Measurements from ENCODE around the gene FRAS1. TPM values are rescaled to one million over a fixed set of nuclear protein-coding genes. Genes with fewer than 3 reads are reported as not detected.

Gene FRAS1
- total and polyA plus RNA-seq, 2 of the 8 experiments (the other 6 are each of a cell fraction or from before 2014, with no cell fraction given): 38.5 to 109 TPM

DNA sequence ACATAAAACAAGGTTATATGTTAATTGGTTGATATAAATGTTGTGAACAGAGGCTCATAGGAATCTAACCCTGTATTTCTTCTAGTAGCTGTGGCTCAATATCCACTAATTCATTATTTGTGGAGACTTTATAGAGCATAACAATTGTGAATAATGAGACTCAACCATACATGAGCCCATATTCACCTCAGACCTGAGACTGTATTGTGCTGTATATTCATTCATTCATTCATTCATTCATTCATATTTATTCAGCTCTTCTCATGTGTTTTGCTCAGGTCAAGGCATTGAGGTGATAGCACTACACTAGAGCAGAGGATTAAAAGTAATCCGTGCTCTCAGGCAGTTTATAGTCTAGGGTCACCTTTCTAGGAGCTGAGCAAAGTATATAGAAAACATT lies 470.0 kb downstream of the FRAS1 start:
- Histone ChIP-seq H3K27me3 (replicated peaks in 1 of 4; ENCODE audit: control insufficient read depth in 3 of 4, extremely low read depth in 1 of 4, insufficient read depth in 3 of 4, low read length in 3 of 4) (no peaks in the 10 kb centered on the region), H2BK15ac (ENCODE audit: low read length) (no peak overlapping the region), H2BK5ac (ENCODE audit: low read depth, low read length) (no peak overlapping the region), H3K23me2 (ENCODE audit: low read depth, low read length) (no peaks in the 10 kb centered on the region), H4K5ac (ENCODE audit: insufficient read length, low read depth, low read length) (no peak overlapping the region), H4K8ac (ENCODE audit: extremely low read depth, insufficient read depth, low read length) (no peak overlapping the region), H3K4me3 (ENCODE audit: extremely low read depth in 1 of 4, insufficient read depth in 2 of 4, low read depth in 3 of 4, low read length in 4 of 4) (no peak overlapping the region), H3K4me1 (replicated peaks in 1 of 4; ENCODE audit: control insufficient read depth in 3 of 4, insufficient read depth in 4 of 4, low read length in 3 of 4) (no peaks in the 10 kb centered on the region), H4K20me1 (replicated peaks in 1 of 2; ENCODE audit: control insufficient read depth in 1 of 2, insufficient read depth in 2 of 2, low read length in 2 of 2) (no peaks in the 10 kb centered on the region), H2BK20ac (ENCODE audit: low read length) (no peak overlapping the region), H3K23ac (ENCODE audit: insufficient read length) (no peak overlapping the region), H2AFZ (ENCODE audit: low read length) (no peak overlapping the region), H3K79me2 (ENCODE audit: control insufficient read depth in 1 of 2, insufficient read depth in 2 of 2, low read length in 2 of 2) (no peaks in the 10 kb centered on the region), H3K14ac (ENCODE audit: insufficient read length) (no peak overlapping the region), H3K4ac (replicated peaks; ENCODE audit: insufficient read length, low read depth, low read length) (no peak overlapping the region), H3K27ac (ENCODE audit: low read depth, low read length) (no peak overlapping the region), H3K9me3 (ENCODE audit: insufficient read depth in 2 of 2, low read depth in 1 of 2, low read length in 1 of 2) (no peaks in the 10 kb centered on the region), H3K36me3 (ENCODE audit: control insufficient read depth in 2 of 4, insufficient read depth in 4 of 4, low read length in 3 of 4) (peaks cover 5 to 64% (median 43%) of the 10 kb centered on the region in 4 experiments; a peak in 7 of 8 replicates), H2BK12ac (ENCODE audit: low read depth, low read length) (no peak overlapping the region), H3K18ac (ENCODE audit: extremely low read depth, low read length) (no peak overlapping the region), H3K4me2 (ENCODE audit: insufficient read depth in 1 of 2, low read depth in 2 of 2, low read length in 2 of 2) (no peak overlapping the region), H3K79me1 (ENCODE audit: low read depth, low read length) (no peaks in the 10 kb centered on the region), H2AK5ac (ENCODE audit: low read depth, low read length) (no peak overlapping the region), H4K91ac (replicated peaks; ENCODE audit: insufficient read length, low read length) (no peak overlapping the region), H2BK120ac (replicated peaks; ENCODE audit: low read depth, low read length) (no peak overlapping the region), H3K56ac (replicated peaks; ENCODE audit: insufficient read length, low read depth, low read length) (no peak overlapping the region), H3K9ac (replicated peaks in 1 of 4; ENCODE audit: extremely low read depth in 1 of 4, low read depth in 3 of 4, low read length in 3 of 4) (no peak overlapping the region)
- DNase-seq (ENCODE audit: low read depth in 1 of 2, low spot score in 2 of 2) (no peak), FAIRE-seq (no peak)
- 93% methylated on average over 1 of the region's 1 CpG; no CpG with 5 or more reads in 1 of the 2 experiments for WGBS, 2 experiments (ENCODE audit: extremely low coverage in 1 of 2, insufficient coverage in 1 of 2, insufficient read length in 1 of 2, insufficient replicate concordance in 2 of 2, low coverage in 1 of 2, low lambda C conversion rate in 2 of 2, missing lambda C conversion rate in 1 of 2)
- POLR2A ChIA-PET (ENCODE audit: partially characterized antibody): no interaction called here
- TF ChIP-seq TEAD4 (IDR thresholded peaks at IDR 0.05; ENCODE audit: low read depth, low read length) (no peak), SAP30 (IDR thresholded peaks at IDR 0.05; ENCODE audit: insufficient read depth, insufficient replicate concordance, low read length) (no peak), SUZ12 (IDR thresholded peaks at IDR 0.05; ENCODE audit: low read length) (no peak), POLR2AphosphoS5 (IDR thresholded peaks at IDR 0.05; ENCODE audit: low read depth, low read length) (no peak), NRF1 (IDR thresholded peaks at IDR 0.05; ENCODE audit: low read depth, low read length) (no peak), HDAC2 (IDR thresholded peaks at IDR 0.05; ENCODE audit: borderline replicate concordance in 1 of 2, low read depth in 2 of 2, low read length in 2 of 2) (no peak), CBX5 (IDR thresholded peaks at IDR 0.05; ENCODE audit: low read depth, low read length) (no peak), FOSL1 (IDR thresholded peaks at IDR 0.05; ENCODE audit: insufficient read depth, low read depth, low read length) (no peak), KDM5A (IDR thresholded peaks at IDR 0.05; ENCODE audit: low read length) (no peak), KDM4A (IDR thresholded peaks at IDR 0.05; ENCODE audit: low read depth, low read length, severe bottlenecking) (no peak)
- CTCF ChIA-PET (ENCODE audit: partially characterized antibody): no interaction called here

Data from H1 (cell line).